Ascending aorta (tissue), 2 donors: ENCODE data around the gene SHCBP1. TPM values are rescaled to one million over a fixed set of nuclear protein-coding genes. Genes with fewer than 3 reads are reported as not detected.

Experiments used
- DNase-seq, 2 donors: peaks; one replicate each; pipeline ENCODE4 v3.0.0-alpha.2; 2019; ENCODE audit warnings: low spot score in 2 of 2
- H3K27ac ChIP-seq, 2 donors: fragments of 200-600 bp; sonication (generic); one replicate each; pipeline ENCODE4 v1.5.1; 2016 to 2017; ENCODE audit warnings: mild to moderate bottlenecking in 1 of 2
- H3K27me3 ChIP-seq: fragments of 200-600 bp; sonication (generic); one replicate; pipeline ENCODE4 v1.5.1; 2017
- H3K36me3 ChIP-seq, 2 donors: fragments of 200-600 bp; sonication (generic); one replicate each; pipeline ENCODE4 v1.5.1; 2016
- H3K4me1 ChIP-seq, 2 donors: fragments of 200-600 bp; sonication (generic); one replicate each; pipeline ENCODE4 v1.5.1; 2016 to 2017; ENCODE audit warnings: mild to moderate bottlenecking in 1 of 2
- H3K4me3 ChIP-seq, 2 donors: fragments of 200-600 bp; sonication (generic); one replicate each; pipeline ENCODE4 v1.5.1; 2016 to 2017; ENCODE audit warnings: mild to moderate bottlenecking in 1 of 2
- H3K9me3 ChIP-seq, 2 donors: fragments of 200-600 bp; sonication (generic); one replicate each; pipeline ENCODE4 v1.5.1; 2016
- CTCF ChIP-seq, 3 experiments: fragments of 200-600 bp in 2 of 3; fragments of 450-650 bp in 1 of 3; sonication (generic) in 2 of 3; IDR thresholded peaks; one replicate each; pipeline ENCODE4 v1.5.1; 2016 to 2019; ENCODE audit warnings: antibody characterized with exemption in 3 of 3, mild to moderate bottlenecking in 1 of 3, moderate library complexity in 1 of 3
- intact Hi-C: fragments of 100-400 bp; cut with DNase I; formaldehyde crosslinking; loops from one replicate; pipeline ENCODE4 v1.15.1; 2023
- total RNA-seq: library from RNA; depleted of rRNA; stranded (reverse); fragments of >200 nt; gene quantifications from one replicate; pipeline ENCODE4 v1.1.0, GENCODE V29; 2016

SHCBP1 gene
- total RNA-seq, 1 donor from 2014 or later, result 0.11 TPM

GRCh38 chr16:46607529-46607928 lies 13.7 kb downstream of the SHCBP1 start:
- DNase-seq, result no peak
- TF ChIP-seq CTCF (IDR thresholded peaks at IDR 0.05), result peak in 1 of 3 experiments; percentile 41
- no peaks in the 10 kb centered on the region for H3K9me3 ChIP-seq
- no peak overlapping the region for H3K4me3 ChIP-seq
- no peaks in the 10 kb centered on the region for H3K4me1 ChIP-seq
- intact Hi-C loops, result loop anchor here (2.0 kb wide), 1 partner anchor 53 kb away; no protein-coding TSS in a partner anchor
- H3K27me3 ChIP-seq, result no peaks in the 10 kb centered on the region
- H3K36me3 ChIP-seq, result no peaks in the 10 kb centered on the region
- no peak overlapping the region for H3K27ac ChIP-seq

GRCh38 chr16:46606231-46606630 lies 14.9 kb downstream of the SHCBP1 start:
- no peak for TF ChIP-seq CTCF (IDR thresholded peaks at IDR 0.05)
- Histone ChIP-seq H3K9me3 (no peaks in the 10 kb centered on the region), H3K4me1 (no peaks in the 10 kb centered on the region), H3K4me3 (no peak overlapping the region), H3K27ac (no peak overlapping the region), H3K27me3 (no peaks in the 10 kb centered on the region), H3K36me3 (no peaks in the 10 kb centered on the region)
- intact Hi-C loops, result loop anchor here (2.0 kb wide), 1 partner anchor 51 kb away; no protein-coding TSS in a partner anchor
- no peak for DNase-seq

GRCh38 chr16:46591257-46591656 lies 29.9 kb downstream of the SHCBP1 start:
- no peak for DNase-seq
- TF ChIP-seq CTCF (IDR thresholded peaks at IDR 0.05), result no peak
- Histone ChIP-seq H3K4me3 (no peak overlapping the region), H3K36me3 (no peaks in the 10 kb centered on the region), H3K9me3 (peaks cover 0 to 5% of the 10 kb centered on the region in 2 donors), H3K27ac (no peak overlapping the region), H3K27me3 (no peaks in the 10 kb centered on the region), H3K4me1 (no peaks in the 10 kb centered on the region)
- intact Hi-C loops, result no loop called here

- no peaks in the 10 kb centered on the region for H3K36me3 ChIP-seq
- DNase-seq, result no peak
- H3K27me3 ChIP-seq, result no peaks in the 10 kb centered on the region
- no peak overlapping the region for H3K4me3 ChIP-seq
- intact Hi-C loops, result no loop called here
- TF ChIP-seq CTCF (IDR thresholded peaks at IDR 0.05), result no peak
- H3K27ac ChIP-seq, result no peak overlapping the region
- H3K4me1 ChIP-seq, result no peaks in the 10 kb centered on the region
- peaks cover 4 to 13% of the 10 kb centered on the region in 2 donors for H3K9me3 ChIP-seq
These were observed 35.1 kb downstream of the SHCBP1 start for GRCh38 chr16:46586011-46586577.

GRCh38 chr16:46583036-46583435 lies 38.1 kb downstream of the SHCBP1 start:
- H3K27ac ChIP-seq, result no peak overlapping the region
- no peak for DNase-seq
- H3K9me3 ChIP-seq, result peaks cover 4 to 13% of the 10 kb centered on the region in 2 donors
- no peak overlapping the region for H3K4me3 ChIP-seq
- intact Hi-C loops, result no loop called here
- TF ChIP-seq CTCF (IDR thresholded peaks at IDR 0.05), result no peak
- no peaks in the 10 kb centered on the region for H3K4me1 ChIP-seq
- no peaks in the 10 kb centered on the region for H3K36me3 ChIP-seq
- H3K27me3 ChIP-seq, result no peaks in the 10 kb centered on the region

- DNase-seq, result no peak
- Histone ChIP-seq H3K4me1 (no peaks in the 10 kb centered on the region), H3K9me3 (peaks cover 4 to 13% of the 10 kb centered on the region in 2 donors), H3K27ac (no peak overlapping the region), H3K36me3 (no peaks in the 10 kb centered on the region), H3K27me3 (no peaks in the 10 kb centered on the region), H3K4me3 (no peak overlapping the region)
- TF ChIP-seq CTCF (IDR thresholded peaks at IDR 0.05), result no peak
- intact Hi-C loops, result no loop called here
These were observed 38.9 kb downstream of the SHCBP1 start for GRCh38 chr16:46582313-46582712.
